GM13976 (cell line): ENCODE results near the gene PDE4D.

Experiments used
- DNase-seq: peaks from one replicate; pipeline ENCODE4 v3.0.0; 2012; ENCODE audit warnings: low spot score
- CTCF ChIP-seq: IDR thresholded peaks from 2 replicates; pipeline ENCODE4 v1.5.1; 2012; ENCODE audit warnings: borderline replicate concordance, mild to moderate bottlenecking; ENCODE audit not compliant: insufficient read depth; ENCODE audit errors: extremely low read depth, missing control alignments, control extremely low read depth
- in situ Hi-C: fragments of 300-500 bp; cut with MboI; formaldehyde crosslinking; loops from one replicate; pipeline ENCODE4 v1.12.0; 2022; ENCODE audit warnings: low sequenced_read_pairs, mixed read lengths, inconsistent platforms; ENCODE audit not compliant: unreplicated experiment

The PDE4D gene

GRCh38 chr5:59537961-59538749 is 355.4 kb downstream of the PDE4D start:
- in situ Hi-C loops: no loop called here
- DNase-seq: no peak
- no peak for TF ChIP-seq CTCF

GRCh38 chr5:59536875-59537274 is 356.7 kb downstream of the PDE4D start:
- in situ Hi-C loops: no loop called here
- no peak for DNase-seq
- TF ChIP-seq CTCF: no peak

- no peak for DNase-seq
- no peak for TF ChIP-seq CTCF
- in situ Hi-C loops: no loop called here
Observed at GRCh38 chr5:59535561-59535960, 358.0 kb downstream of the PDE4D start.

- TF ChIP-seq CTCF: no peak
- DNase-seq: no peak
- in situ Hi-C loops: no loop called here
Observed at GRCh38 chr5:59533730-59534108, 359.8 kb downstream of the PDE4D start.

GRCh38 chr5:59532979-59533729 is 360.4 kb downstream of the PDE4D start:
- in situ Hi-C loops: no loop called here
- no peak for DNase-seq
- TF ChIP-seq CTCF: no peak

- in situ Hi-C loops: no loop called here
- DNase-seq: no peak
Observed at GRCh38 chr5:59529239-59529638, 364.3 kb downstream of the PDE4D start.

More at GRCh38 chr5:59529239-59529638, 364.3 kb downstream of the PDE4D start:
- no peak for TF ChIP-seq CTCF
